Lung microvascular endothelial cell (primary cell): Measurements from ENCODE around the gene CD300A. TPM values are rescaled to one million over a fixed set of nuclear protein-coding genes. Genes with fewer than 3 reads are reported as not detected.

ENCODE experiments used
- DNase-seq, 2 donors: peaks; one replicate each; pipeline versions ENCODE4 v3.0.0 to v3.0.0-alpha.2; 2010; ENCODE audit warnings: low read depth in 2 of 2
- total RNA-seq: library from RNA; depleted of rRNA; stranded (reverse); fragments of >200 nt; gene quantifications from 2 replicates; pipeline ENCODE4 v1.2.1, GENCODE V29; 2014

CD300A gene
- total RNA-seq, 1 donor from 2014 or later: not detected

DNA sequence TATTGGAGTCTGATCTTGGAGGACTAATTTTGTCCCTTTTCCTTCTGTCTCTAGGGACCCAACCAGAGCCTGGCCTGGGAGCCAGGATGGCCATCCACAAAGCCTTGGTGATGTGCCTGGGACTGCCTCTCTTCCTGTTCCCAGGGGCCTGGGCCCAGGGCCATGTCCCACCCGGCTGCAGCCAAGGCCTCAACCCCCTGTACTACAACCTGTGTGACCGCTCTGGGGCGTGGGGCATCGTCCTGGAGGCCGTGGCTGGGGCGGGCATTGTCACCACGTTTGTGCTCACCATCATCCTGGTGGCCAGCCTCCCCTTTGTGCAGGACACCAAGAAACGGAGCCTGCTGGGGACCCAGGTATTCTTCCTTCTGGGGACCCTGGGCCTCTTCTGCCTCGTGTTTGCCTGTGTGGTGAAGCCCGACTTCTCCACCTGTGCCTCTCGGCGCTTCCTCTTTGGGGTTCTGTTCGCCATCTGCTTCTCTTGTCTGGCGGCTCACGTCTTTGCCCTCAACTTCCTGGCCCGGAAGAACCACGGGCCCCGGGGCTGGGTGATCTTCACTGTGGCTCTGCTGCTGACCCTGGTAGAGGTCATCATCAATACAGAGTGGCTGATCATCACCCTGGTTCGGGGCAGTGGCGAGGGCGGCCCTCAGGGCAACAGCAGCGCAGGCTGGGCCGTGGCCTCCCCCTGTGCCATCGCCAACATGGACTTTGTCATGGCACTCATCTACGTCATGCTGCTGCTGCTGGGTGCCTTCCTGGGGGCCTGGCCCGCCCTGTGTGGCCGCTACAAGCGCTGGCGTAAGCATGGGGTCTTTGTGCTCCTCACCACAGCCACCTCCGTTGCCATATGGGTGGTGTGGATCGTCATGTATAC is 26.5 kb upstream of the CD300A start:
- DNase-seq: no peak

DNA sequence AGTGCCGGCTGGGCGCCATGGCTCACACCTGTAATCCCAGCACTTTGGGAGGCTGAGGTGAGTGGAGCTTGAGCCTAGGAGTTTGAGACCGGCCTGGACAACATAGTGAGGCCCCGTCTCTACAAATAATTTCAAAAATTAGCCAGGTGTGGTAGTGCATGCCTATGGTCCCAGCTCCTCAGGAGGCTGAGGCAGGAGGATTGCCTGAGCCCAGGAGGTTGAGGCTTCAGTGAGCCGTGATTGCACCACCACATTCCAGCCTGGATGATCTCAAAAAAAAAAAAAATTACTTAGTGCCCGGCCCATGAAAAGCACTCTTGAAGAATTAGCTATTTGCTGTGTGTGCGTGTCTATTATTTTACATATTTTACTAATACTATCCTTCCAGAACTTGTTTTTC is 24.9 kb upstream of the CD300A start:
- no peak for DNase-seq

DNA sequence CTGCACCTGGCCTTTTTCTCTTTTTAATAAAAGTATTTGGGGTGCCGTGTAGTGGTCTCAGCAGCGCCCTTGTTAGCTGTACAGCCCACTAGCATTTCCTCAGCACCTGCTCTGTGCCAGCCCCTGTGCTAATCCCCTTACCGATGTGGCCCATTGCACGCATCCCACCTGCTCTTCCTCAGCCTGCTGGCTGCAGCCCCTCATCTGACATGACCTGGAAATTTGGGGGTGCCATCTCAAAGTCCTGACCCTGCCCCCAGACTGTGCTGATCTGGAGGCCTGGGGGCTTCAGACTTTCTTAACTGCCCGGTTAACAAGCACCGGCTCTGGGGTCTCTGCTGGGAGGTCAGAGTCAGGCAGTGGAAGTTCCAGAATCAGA is 24.2 kb upstream of the CD300A start:
- no peak for DNase-seq

DNA sequence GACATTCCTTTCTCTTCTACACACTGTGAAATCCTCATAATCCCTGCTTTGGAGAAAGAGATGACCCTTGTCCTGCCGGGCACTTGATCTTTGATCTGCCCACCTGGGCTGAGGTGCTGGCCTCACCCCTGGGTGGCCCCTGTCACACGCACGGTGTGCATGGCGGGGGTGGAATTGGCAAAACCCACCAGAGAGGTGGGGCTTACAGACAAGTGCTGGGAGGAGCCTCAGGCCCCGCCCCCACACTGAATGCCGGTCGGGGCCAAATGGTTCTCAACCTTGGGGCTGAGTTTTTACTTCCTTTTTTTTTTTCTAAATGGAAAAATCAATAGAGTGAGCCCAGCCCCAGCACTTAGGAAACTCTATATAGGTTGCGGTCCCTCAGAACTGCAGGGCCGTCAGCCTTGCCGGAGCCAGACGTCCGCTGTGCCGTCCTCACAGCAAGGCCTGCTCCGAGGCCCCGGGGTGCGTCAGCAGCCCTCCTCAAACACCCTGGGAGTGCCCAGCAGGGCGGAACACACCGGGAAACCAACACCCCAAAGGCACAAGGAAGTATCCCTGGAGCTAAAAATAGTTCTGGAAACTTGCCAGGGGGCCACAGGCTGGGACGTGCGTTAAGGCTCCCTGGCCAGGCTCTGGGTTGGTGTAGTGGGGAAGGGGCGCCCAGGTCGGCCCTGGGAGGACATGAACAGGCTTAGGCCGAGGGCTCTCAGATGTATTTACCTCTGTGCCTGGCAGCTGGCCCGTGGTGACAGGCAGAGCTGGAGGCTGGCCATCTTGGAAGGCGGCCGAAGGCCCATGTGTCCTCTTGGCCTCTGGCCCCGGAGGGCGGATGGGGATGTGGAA is 23.5 kb upstream of the CD300A start:
- DNase-seq: peak in 1 of 2 donors; percentile 83

DNA sequence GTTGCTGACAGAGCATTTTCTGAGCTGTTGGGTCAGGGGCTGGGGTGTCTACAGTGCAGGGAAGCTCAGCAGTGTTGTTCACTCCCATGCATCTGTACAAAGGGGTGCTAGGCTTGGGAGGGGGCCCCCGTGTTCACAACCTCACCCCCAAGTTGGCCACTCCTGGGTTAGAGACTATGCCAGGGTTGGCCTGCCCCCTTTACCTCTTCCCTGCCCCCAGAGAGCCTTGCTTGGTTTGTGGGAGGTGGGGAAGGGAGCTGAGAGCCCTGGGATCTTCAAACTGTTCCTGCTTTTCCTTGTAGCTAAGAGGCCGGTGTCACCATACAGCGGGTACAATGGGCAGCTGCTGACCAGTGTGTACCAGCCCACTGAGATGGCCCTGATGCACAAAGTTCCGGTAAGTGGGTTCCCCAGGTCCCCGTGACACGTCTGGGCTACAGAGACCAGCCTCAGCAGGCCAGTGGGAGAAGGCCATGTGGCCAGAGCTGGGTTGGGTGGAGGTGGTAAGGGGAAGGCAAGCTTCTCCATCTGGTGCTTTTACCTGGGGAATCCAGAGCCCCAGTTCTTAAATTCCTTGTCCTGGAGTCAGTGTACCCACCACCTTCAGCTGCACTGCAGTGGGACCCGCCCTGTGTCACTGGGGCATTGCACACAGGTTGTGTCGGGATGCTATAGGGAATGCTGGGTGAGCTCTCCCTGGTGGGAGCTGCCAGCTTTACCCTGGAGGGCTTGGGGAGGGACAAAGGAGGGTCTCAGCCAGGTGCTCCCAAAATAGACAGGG is 22.7 kb upstream of the CD300A start:
- DNase-seq: peak in 1 of 2 donors; percentile 19

DNA sequence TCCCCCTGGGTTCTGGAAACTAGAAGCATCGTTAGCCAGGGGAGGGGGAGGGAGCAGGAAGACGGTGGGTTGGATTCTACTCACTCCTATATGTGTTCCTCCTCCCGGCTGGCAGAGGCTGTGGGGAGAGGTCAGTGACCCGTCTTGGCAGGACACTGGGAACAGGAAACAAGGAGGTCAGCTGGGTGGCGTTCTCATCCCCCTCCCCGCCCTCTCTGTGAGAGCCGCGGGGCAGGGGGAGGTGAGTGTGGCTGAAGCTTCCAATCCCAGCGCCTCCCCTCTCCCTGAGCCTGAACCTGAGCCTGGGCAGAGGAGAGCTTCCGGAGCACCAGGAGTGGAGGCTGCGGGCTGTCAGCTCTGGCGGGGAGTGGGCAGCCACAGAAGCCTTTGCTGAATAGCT is 22.0 kb upstream of the CD300A start:
- DNase-seq: peak in 1 of 2 donors; percentile 81

DNA sequence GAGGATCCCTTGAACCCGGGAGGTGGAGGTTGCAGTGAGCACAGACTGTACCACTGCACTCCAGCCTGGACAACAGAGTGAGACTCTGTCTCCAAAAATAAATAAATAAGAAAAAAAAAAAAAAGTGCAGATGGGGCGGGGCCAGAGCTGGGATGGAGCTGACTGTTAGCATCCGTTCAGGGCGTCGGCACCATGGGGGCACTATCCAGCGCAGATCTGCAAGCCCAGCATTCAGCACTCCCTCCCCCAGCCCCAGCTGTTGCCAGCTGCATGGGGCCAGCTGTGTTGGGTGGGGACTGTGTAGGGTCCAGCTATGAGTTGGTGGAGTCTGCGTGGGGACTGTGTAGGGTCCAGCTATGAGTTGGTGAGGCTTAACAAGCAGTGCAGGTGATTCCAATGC is 21.3 kb upstream of the CD300A start:
- DNase-seq: no peak

DNA sequence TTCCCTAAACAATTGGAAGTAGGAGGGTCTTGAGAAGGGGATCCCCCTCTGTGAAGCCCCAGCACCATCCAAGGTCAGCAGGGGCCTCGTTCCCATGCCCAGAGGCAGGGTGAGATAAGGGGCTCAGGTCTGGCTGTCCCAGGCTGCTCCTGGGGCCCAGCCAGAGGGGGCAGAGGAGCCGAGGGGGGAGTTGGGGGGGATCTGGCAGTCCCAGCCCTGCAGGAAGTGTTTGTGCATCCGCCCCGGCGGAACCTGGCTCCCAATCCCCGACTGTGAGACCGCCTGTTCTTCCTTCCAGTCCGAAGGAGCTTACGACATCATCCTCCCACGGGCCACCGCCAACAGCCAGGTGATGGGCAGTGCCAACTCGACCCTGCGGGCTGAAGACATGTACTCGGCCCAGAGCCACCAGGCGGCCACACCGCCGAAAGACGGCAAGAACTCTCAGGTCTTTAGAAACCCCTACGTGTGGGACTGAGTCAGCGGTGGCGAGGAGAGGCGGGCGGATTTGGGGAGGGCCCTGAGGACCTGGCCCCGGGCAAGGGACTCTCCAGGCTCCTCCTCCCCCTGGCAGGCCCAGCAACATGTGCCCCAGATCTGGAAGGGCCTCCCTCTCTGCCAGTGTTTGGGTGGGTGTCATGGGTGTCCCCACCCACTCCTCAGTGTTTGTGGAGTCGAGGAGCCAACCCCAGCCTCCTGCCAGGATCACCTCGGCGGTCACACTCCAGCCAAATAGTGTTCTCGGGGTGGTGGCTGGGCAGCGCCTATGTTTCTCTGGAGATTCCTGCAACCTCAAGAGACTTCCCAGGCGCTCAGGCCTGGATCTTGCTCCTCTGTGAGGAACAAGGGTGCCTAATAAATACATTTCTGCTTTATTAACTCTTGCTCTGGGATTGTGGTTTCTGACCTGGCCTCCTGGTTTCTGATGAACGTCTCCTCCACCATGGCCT is 19.6 kb upstream of the CD300A start:
- DNase-seq: peak in 1 of 2 donors; percentile 57

DNA sequence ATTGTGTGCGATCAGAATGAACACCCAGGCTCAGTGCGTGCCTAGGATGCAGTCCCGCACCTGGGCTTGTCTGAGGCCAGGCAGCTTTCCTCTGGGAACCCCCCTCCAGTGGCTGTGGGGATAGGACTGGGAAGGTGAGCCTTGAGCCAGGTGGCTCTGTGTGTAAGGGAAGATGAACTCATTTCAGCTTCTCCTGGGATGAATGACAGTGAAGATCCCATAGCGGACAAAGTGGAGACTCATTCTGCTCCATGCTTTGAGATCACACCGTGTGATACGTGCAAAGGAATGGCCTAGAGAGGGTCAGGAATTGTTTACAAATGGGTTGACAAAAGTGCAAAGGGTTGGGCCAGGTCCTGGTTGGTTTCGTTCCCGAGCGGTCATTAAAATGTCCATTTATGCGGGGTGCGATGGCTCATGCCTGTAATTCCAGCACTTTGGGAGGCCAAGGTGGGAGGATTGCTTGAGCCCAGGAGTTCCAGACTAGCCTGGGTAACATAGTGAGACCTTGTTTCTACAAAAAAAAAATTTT is 18.7 kb upstream of the CD300A start:
- DNase-seq: no peak

DNA sequence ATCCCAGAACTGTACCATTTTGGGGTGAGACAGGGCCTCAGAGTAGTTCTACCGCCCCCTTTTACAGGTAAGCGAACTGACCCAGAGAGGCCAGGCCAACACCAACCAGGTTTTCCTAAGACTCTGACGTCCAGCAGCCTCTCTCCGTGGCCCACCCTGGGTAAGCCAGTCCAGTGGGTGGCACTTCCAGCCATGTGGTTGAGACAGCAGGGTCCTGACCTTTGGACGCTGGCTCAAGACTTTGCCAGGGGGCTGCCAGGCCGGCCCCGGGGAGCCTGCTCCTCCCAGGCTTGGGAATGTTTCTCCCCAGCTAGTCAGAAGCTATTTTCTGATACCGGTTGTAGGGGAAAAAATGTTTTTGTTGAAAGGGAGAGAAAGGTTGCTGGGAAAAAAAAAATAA is 17.7 kb upstream of the CD300A start:
- DNase-seq: no peak

DNA sequence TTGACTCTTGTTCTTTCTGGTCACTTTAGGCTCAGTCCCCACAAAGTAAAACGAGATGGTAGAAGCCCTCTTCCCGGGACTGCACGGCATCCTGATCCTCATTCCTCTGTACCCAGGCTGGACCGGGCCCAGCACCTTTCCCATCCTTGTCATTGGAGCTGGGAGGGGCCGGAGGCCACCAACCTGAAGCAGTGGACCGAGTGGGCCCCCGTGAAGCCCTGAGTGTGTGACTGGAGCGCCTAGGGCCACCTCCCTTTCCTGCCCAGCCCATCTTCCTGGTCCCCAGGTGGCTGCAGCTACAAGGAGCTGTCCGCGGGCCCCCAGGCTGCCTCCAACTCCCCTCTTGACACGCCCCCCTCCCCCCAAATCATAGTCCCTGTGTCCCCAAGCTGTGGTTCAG is 17.1 kb upstream of the CD300A start:
- no peak for DNase-seq

DNA sequence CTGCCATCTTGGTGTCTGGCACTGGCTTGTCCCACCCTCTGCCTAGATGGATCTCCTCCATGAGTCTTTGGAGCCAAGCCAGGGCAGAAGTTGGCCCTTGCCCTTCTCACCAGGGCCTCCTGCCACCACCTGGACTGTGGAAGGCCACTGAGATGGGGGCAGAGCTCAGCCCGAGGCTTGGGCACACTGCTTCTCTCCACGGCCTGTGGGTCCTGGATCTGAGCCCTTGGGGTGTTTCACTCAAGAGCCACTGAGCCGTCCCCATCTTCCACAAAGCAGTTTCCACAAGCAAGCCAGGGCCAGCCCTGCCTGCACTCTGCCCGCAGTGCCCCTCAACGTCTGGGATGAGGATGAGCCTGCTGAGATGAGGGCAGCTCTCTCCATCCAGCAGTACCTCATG is 16.7 kb upstream of the CD300A start:
- DNase-seq: no peak

DNA sequence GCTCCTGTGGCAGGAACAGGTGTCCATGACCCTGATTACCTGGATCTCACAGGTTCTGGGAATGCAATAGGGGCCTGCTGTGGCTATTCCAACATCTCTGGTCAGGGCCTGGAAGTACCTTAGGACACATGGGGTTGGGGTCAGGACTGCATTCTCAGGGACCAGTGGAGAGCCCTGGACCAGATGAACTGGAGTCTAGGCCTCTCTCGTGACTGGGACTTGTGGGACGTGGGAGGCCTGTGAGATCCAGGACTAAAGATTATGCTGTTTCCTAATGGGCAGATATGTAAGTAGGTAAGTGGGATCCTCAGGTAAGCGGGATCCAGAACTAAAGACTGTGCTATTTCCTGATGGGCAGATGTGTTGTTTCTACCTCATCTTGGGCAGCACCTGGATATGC is 16.2 kb upstream of the CD300A start:
- DNase-seq: no peak

DNA sequence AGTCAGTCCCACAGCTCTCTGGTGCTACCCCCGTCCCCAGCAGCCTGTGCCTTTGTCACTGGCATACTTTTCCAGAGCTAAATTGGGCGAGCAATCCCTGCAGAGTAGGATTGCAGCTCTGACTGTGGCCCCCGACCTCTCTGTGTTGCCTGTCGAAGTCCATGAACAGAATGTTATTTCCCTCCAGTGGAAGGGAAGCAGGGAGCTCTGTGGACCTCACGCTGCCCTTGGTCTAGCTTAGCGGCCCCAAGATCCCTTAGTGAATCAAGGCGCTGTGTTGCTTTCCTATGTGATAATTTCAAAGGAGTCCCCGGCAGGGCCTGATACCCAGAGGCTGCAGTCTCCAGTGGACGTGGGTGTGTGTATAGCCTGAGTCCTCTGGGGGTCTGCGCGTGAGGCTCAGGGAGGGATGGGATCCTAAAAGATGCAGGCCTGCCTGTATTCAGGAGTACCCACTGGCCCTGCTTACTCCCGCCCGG is 15.5 kb upstream of the CD300A start:
- DNase-seq: no peak

DNA sequence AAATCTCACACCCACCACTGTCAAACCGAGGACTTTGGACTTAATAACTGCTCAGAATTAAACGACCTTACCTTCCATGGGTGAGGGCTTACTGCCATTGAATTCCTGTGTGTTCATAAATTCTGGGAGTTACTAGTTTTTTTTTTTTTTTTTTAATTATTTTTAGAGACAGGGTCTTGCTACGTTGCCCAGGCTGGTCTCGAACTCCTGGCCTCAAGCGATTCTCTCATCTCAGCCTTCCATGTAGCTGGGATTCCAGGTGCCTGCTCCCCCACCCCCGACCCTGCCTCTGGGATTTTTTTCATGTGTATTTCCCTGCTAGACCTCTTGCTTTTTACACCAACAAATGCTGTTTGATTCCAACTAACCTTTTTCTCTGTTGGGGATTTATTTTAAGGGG is 14.9 kb upstream of the CD300A start:
- no peak for DNase-seq

DNA sequence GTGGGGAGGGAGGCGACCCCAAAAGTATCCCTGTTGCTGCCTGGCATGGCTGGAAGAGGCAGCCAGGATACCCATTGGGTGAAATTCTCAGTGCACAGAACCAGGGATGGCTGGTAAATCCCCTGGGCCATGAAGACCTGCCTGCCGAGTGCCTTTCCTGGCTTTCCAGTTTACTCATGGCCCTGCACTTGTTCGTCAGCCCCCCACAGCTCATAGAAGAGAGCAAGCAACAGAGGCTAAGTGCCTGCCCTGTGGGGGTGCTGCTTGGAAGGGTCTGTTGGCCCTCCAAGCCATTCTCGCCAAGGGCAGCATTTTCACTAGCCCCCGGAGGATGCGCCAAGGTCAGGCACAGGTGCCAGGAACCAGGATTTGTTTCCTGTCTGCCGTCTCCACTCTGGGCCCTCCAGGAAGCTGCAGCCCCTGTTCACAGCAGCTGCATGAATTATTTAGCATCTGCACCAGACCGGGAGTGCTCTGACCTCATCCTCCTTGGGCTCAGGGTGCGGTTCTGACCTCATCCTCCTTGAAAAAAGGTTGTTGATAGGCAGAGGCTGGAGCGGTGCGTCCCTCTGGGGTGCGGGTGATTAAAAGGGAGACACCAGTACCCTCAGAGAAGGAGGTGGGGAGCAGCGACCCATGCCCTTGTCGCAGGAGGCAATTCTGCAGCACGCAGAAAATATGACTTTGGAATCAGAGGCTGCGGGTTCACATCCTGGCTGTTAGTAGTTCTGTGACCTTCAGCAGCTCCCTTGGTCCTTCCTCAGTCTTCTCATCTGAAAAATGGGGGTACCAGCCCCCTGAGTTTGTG is 14.2 kb upstream of the CD300A start:
- DNase-seq: no peak

DNA sequence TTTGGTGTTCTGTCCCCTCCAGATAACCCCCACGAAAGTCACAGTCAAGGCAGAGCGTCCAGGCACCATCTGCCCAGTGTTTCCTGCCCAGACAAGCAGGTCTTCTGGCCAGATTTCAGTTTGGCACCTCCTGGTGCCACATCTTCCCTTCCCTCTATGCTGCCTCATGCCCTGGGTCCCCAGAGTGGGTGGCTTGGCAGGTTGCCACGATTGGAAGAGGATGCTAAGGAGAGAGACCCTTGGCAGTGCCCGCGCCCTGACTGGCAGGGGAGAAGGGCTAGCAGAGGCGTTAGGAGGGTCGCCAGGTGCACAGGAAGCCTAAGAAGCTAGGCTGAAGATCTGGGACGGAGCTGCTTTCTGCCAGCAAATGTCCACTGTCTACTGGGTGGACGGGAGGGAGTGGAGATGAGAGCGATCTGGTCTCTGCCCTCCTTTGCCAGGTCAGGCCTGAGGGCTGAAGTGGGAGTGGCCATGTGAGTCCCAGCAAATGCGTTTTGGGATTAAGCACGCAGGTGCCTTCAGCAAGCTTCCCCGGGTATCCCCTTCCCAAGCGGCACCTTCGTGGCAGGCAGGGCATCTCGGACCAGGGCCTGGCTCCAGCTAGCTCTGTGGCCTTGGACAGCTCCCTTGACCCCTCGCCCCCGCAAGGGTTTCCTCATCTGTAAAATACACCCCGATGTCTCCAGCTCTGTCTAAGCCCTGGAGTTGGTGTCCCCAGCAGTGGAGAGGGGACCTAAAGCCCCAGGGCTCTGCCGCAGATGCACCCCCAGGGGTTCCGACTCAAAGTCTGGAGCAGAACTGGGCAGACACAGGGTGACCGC is 13.4 kb upstream of the CD300A start:
- DNase-seq: no peak

DNA sequence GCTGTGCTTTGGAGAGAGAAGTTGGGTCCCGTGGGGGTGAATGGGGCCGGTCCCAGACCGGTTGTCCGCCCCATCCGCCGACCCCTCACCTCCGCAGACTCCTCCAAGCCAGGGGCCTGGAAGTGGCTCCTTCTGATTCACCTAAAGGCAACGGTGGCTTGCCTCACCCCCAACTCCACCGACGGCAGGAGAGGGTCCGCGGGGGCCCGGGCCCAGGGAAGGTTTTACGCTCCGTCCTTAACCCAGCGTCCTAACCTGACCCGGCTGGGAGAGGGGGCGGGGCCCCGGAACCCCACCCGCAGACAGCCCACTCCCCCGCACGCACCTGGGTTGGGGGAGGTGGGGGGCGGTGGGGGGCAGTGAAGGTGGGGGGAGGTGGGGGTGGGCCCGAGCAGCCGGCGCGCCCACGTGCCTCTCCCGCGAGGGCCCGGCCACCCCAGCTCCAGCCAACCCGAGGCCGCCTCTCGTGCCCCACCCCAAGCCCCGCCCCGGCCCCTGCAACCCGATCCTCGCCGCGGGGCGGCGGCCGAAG is 12.7 kb upstream of the CD300A start:
- DNase-seq: peak in 1 of 2 donors; percentile 85
